A549 (cell line): ENCODE measurements around the gene FGF8.

Source experiments
- CEBPB ChIP-seq, 2 experiments: fragments of >200 bp in 1 of 2; sonication (Bioruptor Twin) in 1 of 2; formaldehyde crosslinking in 1 of 2; IDR thresholded peaks; 2 replicates each; pipeline ENCODE4 v1.6.1; 2012 to 2016
- HOXA7 ChIP-seq: fragments of 250-450 bp; sonication (Bioruptor Pico); IDR thresholded peaks from 2 replicates; pipeline ENCODE4 v1.5.0; 2020; ENCODE audit warnings: mild to moderate bottlenecking, moderate library complexity
- NFE2L2 ChIP-seq: fragments of 150-350 bp; conservative IDR thresholded peaks from 2 replicates; pipeline ENCODE4 v1.6.1; 2014; ENCODE audit warnings: low read length
- RFX5 ChIP-seq: fragments of 450-650 bp; IDR thresholded peaks from 2 replicates; pipeline ENCODE4 v1.7.1; 2014; ENCODE audit warnings: antibody characterized with exemption, mild to moderate bottlenecking, moderate library complexity
- TF ChIP-seq, protein P1 (sequence below): IDR thresholded peaks from 2 replicates; pipeline ENCODE4 v1.6.1; 2012
- TF ChIP-seq, protein P2 (sequence below): fragments of >200 bp; sonication (Bioruptor Twin); formaldehyde crosslinking; IDR thresholded peaks from 3 replicates; pipeline ENCODE4 v1.5.1; 2016

DNA sequence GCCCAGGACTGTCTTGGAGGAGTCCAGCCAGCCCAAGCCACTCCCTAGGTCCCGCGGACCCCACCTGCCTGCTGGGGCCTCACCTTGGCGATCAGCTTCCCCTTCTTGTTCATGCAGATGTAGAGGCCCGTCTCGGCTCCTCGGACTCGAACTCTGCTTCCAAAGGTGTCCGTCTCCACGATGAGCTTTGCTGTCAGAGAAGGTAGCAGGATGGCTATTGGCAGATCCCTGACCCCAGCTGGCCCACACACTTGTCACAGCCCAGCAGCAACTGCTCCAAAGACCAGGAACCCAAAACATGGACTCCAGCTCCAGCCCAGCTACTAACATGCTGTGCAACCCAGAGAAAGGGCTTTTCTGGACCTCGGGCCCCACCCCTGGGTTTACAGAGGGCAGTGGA, 4.5 kb downstream of the FGF8 start:
- no peak for TF ChIP-seq CEBPB (IDR thresholded peaks at IDR 0.05)
- TF ChIP-seq, protein P1, sequence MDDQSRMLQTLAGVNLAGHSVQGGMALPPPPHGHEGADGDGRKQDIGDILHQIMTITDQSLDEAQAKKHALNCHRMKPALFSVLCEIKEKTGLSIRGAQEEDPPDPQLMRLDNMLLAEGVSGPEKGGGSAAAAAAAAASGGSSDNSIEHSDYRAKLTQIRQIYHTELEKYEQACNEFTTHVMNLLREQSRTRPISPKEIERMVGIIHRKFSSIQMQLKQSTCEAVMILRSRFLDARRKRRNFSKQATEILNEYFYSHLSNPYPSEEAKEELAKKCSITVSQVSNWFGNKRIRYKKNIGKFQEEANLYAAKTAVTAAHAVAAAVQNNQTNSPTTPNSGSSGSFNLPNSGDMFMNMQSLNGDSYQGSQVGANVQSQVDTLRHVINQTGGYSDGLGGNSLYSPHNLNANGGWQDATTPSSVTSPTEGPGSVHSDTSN = no peak
- TF ChIP-seq, protein P2, sequence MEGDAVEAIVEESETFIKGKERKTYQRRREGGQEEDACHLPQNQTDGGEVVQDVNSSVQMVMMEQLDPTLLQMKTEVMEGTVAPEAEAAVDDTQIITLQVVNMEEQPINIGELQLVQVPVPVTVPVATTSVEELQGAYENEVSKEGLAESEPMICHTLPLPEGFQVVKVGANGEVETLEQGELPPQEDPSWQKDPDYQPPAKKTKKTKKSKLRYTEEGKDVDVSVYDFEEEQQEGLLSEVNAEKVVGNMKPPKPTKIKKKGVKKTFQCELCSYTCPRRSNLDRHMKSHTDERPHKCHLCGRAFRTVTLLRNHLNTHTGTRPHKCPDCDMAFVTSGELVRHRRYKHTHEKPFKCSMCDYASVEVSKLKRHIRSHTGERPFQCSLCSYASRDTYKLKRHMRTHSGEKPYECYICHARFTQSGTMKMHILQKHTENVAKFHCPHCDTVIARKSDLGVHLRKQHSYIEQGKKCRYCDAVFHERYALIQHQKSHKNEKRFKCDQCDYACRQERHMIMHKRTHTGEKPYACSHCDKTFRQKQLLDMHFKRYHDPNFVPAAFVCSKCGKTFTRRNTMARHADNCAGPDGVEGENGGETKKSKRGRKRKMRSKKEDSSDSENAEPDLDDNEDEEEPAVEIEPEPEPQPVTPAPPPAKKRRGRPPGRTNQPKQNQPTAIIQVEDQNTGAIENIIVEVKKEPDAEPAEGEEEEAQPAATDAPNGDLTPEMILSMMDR = no peak
- TF ChIP-seq HOXA7 (CRISPR knock-in tag) = no peak
- no peak for TF ChIP-seq NFE2L2
- no peak for TF ChIP-seq RFX5
